Inflammatory macrophage treated with lipopolysaccharide for 1 hour (primary cell): ENCODE results near the gene FHIT.

ENCODE experiments used
- DNase-seq, 2 donors: peaks; one replicate each; pipeline ENCODE4 v3.0.0-alpha.2; 2020 to 2022

The FHIT gene

DNA sequence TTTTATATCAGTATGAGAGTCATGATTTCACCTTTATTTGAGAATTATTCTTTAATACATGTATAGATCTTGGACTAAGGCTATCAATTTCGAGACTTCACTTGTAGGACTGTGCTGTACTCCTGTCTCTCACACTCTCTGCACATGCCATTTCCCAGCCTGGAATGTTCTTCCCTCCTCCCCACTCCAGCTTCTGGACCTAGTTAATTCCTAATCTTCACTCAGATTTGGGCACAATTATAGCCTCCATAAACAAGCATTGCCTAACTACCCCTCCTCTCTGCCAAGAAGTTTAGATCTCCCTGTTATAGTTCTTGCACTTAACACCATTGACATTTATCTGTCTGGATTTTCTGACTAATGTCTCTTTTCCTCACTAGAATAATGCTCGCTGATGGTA, 88.3 kb downstream of the FHIT start:
- no peak for DNase-seq

DNA sequence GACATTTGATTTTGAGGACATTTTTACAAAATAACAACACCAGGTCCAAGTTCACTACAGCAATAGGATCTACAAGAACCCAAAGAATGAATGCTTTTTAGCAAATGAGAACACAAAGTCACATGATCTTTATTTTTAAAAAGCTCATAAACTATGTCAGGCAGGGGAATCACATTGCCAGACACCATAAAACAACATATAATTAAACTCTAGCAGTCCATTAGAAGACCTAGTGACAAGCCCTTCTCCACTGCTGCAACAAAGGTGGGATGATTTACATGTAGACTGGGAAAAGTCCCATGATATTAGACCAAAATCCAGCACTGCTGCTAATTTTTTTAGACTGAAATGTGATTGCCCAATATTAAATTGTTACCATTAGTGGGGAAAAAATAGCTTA, 92.6 kb downstream of the FHIT start:
- no peak for DNase-seq

DNA sequence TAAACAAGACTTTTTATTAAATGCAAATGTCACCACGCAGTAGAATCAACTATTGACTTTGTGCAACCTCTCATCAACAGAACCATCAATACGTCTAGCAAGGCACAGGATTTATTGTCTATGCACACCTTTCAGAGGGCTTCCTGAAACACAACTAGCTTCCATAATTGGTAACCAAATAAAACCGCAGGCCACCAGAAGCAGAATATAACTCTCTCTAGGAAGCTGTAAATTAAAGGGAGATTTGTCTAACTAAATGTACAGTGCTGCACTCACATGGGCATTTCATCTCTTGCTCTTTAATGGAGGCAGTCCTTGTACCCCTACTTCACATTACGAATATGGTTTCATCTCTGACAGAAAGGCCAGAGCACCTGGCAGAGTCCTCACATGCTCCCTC, 93.0 kb downstream of the FHIT start:
- DNase-seq = no peak

DNA sequence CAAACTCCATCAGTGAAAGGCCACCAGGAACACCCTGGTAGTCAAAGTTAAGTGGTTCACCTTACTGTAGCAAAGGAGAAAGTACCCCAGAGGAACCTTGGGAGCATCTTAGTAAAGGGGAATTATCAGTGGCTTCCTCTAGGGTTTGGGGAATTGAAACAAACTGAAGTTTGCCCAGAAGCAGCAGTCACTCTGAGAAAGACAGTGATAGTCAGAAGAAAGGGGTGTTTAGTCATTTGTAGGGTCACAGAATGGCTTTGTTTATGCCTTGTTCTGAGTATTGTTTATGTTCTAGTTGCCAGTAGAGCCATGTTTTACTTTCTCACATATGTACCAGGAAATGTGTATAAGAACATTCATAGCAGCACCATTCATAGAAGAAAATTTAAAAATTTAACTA, 93.8 kb downstream of the FHIT start:
- DNase-seq = peak in 1 of 2 donors; percentile 0

DNA sequence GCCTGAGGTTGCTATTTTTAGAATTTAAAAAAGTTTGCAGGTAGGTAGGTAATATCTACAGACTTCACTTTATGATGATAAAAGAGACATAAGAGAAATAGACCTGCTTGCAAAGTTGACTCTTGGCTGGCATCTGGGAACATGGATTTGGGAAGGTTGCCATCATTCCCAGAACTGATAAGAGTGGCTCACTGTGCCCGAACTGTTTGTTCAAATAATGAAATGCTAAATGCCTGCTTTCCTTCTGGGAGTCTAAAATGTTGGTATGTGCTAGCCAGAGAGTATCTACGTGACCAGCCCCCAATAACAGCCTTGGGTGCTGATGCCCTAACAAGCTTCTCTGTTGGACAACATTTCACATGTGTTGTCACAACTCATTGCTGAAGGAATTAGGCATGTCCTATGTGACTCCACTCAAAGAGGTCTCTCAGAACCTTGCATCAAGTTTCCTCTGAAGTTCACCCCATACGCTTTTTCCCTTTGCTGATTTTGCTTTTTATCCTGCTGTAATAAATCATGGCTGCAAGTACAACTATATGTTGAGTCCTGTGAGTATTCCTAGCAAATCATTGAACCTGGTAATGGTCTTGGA, 95.5 kb downstream of the FHIT start:
- DNase-seq = no peak

DNA sequence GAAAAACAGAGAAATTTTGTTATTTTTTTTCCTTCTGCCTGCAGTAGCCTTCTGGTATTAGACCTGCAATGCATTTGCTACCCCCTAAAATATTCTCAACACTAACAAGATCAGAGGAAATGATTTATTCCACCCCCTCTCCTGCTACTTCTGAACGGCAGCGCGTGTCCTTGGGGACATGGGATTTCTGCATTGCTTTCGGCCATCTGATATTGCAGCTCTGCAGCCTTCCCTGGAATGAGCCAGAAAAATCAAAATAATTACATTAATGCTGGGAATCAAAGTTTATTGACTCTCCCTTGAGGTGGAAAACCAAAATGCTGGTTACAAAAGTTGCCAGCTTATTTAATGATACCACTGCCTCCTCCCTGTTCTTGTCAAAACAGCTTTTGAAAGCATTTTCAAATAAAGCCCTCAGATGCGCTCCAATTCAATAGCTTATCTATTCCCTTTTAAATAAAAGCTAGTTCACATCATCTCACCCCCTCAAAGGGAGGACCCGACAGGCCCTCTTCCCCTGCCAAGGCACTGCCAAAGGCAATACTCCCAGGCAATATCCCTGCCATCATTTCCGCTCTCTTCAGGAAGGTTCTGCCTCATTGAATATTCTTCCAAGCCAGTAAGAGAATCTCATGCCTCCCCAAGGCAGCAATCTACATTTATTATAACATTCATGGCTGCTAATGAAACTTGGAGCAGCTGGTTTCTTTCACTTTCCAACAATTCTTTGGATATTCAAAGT, 96.6 kb downstream of the FHIT start:
- no peak for DNase-seq

DNA sequence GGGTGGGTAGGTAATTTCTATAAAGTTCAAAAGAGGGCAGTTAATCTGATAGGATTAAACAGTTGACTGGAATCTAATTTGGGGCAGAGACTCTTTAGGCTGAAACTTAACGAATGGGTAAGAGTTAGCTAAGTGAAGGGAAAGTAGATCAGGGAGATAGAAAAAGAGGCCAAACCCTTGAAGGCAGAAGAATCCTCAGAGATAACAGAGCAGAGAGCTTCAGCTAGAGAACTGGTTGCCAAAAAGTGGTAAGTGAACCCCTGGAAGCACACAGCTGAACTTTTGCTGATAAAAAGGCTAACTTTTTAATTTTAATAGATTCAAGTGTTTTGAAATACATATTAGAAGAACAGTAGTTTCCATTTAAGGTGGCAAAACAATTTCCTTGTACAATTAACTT, 99.2 kb downstream of the FHIT start:
- no peak for DNase-seq

DNA sequence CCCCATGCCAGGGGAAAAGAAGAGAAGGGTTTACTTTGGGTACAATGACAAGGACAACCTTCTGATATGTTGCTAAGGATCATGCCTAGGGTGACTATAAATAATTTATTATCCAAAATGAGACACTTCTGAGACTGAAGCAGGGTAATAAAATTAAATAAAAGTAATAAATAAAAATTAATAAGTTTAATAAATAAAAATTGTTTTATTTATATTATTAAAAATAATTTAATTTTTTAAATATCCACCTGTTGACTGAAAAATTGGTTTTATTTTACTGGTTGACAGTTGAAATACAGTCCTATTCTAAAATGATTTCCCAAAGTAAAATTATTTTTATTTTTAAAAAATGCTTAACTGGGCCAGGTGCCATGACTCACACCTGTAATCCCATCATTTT, 102.0 kb downstream of the FHIT start:
- no peak for DNase-seq

DNA sequence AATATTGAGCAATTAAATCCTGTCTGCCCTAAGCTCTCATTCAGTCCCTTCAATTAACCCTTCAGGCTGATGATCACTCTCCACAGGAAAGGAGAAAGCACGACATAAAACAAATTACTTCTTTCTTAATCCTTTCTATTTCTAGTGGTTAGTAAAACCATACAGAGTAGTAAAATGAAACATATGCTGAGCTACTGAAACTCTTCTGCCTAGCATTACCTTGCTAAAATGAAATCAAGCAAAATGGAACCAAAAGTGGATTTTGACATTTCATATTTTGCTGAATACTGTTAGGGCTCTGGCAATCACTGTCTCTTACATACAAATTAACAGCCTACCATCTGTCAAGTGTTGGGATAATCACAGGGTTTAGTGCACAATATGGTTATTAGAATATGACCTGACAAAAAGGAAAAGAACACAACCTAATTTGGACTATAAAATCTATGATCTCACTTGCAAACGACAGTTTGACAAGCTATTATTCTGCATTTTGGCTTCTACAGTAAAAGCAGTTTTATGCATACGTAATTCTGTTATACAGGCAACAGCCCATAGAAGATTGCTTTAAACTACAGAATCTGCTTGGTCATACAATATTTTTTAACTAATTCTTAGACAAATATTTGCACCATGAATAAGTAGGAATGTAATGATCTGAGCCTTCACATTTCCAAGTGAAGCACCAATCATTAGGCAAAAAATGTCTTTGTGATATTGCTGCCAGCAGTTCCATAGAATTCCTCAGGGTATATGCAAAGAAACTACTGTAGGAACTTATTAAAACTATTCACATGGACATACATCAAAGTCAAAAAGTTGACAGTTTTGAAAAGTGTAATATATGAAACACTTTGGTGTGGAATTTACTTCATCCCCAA, 105.0 kb downstream of the FHIT start:
- DNase-seq = no peak

DNA sequence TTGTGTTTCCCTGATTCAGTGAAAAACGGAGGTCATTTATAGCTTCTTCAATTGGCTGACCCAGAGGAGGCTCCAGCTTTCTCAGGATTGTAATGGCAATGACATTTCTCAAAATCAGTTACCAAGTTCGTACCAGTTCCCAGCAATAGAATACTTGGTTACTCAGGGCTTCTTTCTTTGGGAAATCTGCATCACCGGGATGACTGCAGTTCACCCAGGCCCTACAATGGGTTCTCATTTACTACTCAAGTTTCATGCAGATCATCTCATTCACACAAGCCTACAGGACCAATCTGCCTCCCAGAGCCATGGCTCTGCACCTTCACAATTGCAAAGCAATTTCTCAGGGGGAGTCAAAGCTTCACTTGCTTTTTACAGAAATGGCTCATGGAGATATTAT, 109.6 kb downstream of the FHIT start:
- no peak for DNase-seq

DNA sequence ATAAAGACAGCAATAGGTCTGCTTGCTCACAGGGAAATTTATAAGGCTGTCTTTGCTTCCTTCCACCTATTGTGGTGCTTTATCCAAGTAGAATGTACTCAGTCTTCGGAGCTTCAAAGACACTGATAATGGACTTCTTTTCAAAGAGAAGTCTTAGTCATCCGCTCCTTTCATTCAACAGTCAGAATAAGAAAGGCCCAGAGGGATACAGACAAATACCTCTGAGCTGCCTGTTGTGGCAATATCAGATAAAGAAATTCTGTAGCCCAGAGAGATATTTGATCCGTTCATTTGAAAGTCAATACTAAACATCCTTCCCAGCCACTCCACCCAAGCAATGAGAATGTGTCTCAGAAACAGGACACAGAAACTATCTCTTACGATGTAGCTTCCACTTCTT, 110.0 kb downstream of the FHIT start:
- DNase-seq = no peak

DNA sequence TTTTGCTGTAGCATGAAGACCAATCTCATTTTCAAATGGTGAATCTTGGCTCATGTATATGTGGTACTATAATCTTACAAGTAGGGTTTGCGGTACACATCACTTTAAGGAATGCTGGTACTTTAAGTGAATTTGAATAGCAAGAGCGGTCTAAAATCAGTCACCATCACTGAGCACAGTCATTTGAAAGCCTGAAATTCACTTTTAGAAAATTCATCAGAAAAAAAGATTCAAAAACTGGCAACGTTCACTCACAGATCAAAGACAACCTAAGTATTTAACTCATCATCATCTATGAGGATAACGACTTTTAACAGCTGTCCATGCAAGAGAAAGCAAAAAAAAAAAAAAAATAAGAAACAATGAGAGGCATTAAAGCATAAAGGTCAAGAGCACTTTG, 111.6 kb downstream of the FHIT start:
- DNase-seq = no peak

DNA sequence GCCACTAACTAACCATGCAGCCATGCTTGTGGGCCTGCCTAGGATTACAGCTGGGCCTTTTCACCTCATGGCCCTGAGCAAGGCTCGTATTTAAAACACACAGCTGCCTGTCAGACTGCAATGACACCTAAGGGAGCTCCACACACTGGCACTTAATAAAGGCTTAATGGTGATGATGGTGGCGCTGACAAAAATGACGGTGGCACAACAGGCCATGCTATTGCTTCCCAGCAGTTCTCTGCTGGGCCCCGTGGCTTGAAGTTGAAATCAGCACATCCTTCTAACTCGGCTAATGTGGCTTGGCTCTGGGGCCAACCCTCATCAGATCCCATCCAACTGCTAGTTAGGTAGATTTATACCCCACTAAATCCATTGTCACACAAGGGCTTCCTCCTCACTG, 112.9 kb downstream of the FHIT start:
- no peak for DNase-seq

DNA sequence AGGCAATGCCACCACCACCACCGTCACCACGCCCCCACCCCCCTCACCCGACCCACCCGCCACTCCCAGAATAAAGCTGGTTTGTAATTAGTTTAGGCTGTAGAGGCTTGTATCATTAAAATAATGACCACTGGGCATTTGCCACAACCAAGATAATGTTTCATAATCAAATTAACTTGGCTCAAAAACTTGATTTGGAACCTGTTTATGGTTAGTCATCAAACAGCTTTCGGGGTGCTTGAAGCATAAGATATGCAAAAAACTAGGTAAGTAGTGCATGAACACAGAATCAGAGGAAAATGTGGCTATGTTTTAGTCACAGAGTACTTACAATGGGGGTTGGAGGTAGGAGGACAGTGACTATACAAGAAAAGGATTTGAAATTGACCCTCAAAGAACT, 115.1 kb downstream of the FHIT start:
- no peak for DNase-seq

DNA sequence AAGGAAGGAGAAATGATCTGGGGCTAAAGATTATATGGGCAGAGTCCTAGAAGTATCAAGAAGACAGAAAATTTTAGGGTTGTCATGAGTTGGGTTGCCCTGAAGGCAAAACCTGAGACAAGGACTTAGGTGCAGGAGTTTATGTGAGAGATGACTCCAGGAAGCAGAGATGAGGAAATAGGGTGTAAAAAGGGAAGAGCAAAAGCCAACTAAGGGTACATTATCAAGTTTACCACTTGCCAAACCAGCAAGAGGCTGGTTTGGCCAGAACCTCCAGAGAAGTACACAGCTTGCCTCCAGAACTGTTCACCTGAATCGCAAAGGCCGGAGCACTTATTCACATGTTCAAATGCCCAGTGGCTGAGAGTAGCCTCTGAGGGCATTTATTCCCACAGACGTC, 116.7 kb downstream of the FHIT start:
- no peak for DNase-seq

DNA sequence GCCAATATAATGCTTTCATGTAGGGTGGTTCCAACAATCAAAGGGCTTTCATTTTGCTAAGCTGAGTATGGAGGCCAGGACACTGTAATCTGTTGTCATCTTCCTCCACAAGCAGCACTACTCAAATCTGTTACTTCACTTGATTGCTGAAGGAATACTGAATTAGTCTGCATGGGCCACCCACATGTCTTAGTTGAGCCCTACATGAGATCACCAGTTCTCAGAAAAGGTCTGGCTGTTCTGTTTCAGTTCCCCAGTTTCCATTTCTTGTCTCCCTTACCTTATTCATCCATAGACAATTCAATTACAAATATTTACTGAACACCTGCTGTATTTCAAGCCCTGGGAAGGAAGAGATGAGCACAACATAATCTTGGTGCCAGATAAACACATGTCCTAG, 119.2 kb downstream of the FHIT start:
- DNase-seq = peak; percentile 16 to 20

DNA sequence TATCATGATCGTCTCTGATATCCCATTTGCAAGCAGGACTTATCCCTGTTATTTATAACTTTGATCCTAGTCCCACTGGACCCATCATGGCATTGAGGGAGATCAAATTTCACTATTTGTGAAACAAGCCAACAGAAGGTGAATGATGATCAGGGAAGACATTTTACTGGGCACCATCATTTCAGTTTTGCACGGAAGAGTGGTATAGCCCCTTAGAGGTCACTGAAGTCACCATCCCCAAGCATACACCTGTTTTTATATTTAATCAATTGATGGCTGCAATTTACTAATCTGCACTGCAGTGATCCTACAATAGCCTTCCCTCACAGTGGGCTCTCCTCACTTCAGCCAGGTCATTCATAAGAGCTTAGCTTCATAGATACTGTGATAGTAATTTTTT, 132.4 kb downstream of the FHIT start:
- DNase-seq = no peak

DNA sequence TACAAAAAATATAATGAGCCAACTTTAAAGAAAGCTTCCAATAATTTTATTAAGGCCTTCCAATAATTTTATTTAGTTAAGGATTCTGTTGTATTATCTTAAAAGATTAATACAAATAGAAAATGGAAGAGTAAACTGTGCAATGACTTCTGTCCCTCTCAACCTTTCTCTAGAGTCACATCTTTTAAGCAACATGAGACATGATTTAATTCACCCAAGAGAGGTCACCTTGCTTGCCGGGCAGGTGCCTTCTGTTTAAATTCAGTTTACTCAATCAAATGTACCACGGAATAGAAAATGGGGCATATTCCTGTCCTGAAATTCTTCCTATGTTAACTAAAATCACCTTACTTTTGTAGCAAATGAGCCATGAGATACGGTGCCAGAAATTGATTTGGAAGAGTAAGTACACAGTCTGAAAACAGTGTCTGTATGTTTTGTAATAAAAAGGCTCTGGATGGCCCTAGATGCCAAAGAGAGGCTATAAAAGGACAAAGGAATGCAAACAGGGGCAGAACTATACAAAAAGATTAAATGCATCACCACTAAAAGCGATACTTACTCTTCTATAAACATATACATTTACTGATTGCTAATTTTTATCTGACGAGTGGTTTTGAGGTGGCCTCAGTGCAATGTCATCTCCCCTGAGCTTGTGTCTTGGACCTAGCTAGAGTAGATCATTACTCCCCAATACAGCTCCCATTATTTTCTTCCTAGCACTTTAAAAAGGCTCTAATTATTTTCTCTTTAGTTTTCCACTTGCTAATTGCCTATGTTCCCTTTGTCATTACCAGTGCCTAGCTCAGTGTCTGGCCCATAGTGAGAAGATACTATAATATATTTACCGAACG, 134.0 kb downstream of the FHIT start:
- DNase-seq = no peak

DNA sequence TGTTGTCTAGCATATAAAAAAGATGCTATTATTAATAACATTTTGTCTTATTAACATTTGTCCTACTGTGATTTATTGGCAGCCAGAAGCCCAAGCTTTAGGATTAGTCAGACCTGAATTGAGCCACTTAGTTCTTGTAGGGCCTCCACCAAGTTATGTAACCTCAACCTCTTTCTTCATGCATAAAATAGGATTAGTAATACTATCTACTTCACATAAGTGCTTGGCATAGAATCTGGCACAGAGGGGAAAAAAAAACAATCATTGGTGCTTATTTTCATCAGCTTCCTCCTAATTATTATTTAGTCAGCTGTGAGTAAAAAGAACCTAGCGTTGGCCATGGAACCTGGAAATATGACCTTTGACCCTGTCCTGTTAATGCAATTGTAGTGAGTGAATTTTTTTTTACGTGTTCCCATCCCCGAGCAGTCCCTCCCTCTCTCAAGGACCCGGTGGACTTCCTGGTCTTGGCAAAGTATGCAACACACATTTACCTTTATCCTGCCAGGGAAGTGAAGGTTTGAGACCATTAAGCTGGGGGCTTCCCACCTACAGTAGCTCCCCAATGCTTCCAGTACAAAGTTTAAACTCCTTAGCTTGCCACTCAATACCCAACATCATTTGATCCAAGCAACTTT, 136.8 kb downstream of the FHIT start:
- no peak for DNase-seq

DNA sequence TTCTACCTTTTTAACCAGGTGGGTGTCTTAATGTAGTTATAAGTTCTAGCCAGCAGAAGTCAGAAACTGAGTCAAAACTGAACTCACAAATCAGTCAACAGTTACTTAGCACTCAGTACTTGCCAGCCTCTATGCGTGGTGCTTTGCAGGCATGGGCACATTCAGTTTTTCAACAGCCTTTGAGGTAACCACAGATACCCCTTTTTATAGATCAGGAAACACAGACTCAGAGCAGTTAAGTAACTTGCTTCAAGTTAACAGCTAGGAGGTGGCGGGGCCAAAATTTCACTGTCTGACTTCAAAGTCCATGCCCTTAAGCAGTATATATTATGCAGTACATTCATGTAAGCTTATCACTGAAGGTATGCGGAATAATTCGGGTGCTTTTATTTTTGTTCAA, 139.4 kb downstream of the FHIT start:
- DNase-seq = no peak

DNA sequence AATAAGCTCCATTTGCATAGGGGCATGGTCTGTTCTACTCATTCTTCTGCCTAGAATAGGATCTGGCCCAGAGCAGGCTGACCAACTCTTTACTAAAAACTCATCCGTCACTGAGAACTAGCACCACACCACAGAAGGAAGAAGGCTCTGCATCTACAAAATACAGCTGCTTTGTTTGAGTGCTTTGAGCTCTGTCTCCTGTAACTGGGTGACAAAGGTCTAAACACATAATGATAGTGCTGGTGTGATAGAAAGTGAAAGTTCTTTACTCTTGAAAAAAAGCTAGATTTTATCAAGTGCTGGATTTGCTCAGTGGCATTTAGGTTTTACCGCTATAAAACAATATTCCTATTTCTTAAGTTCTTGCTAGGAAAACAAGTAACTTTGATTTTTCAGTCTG, 140.7 kb downstream of the FHIT start:
- DNase-seq = no peak

DNA sequence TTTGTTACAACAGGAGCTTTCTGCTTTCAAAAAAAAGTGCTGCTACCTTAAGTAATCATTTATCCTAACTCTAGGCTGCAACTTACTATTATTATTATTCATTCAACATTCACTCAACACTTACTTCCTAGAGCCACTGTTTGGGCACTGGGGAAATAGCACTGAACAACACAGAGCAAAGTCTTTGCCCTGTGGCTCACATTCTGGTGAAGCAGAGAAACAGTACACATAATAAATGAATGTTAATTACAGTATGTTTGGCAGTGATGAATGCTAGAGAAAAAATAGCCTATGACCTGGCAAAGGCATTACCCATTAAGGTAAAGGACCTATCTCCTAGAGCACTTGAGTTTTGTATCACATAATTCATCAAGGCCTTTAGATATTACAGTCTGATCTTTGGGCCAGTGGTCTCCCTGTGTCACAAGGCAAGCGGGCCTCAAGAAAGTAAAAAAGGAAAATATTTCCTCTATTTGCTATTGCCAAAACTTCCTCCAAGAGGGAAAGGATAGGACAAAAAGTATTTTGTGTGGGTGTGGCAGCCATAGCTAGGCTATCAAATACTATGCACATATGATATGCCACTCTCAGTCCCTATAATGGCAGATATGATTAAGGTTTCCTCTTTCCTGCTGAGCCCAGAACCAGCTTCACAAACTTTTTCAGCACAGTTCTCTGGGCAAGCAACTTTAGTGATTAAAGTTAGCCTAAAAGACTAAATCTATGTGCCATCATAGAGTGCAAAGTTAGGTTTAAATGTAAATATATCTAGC, 142.8 kb downstream of the FHIT start:
- DNase-seq = no peak
